Vagina (tissue), 2 donors: ENCODE measurements around the gene CSTF2T.

Experiments
- CTCF ChIP-seq, 3 experiments: fragments of 450-650 bp in 2 of 3; fragments of 200-600 bp in 1 of 3; sonication (generic) in 1 of 3; IDR thresholded peaks; one replicate each; pipeline ENCODE4 v1.5.1; 2017 to 2019; ENCODE audit warnings: antibody characterized with exemption in 3 of 3, mild to moderate bottlenecking in 2 of 3, moderate library complexity in 2 of 3
- POLR2AphosphoS5 ChIP-seq, 2 donors: sonication (generic); formaldehyde crosslinking; IDR thresholded peaks; one replicate each; pipeline ENCODE4 v1.9.0; 2017; ENCODE audit warnings: antibody characterized with exemption in 2 of 2, mild to moderate bottlenecking in 2 of 2, low read depth in 1 of 2; ENCODE audit not compliant: insufficient read depth in 1 of 2

GRCh38 chr10:51679841-51680240 lies 19.6 kb downstream of the CSTF2T start:
- no peak for TF ChIP-seq POLR2AphosphoS5 (IDR thresholded peaks at IDR 0.05; ENCODE audit: insufficient read depth in 1 of 2, low read depth in 1 of 2)
- TF ChIP-seq CTCF (IDR thresholded peaks at IDR 0.05), result no peak
